ENCODE measurements around the gene KRTAP5-6. TPM values are rescaled to one million over a fixed set of nuclear protein-coding genes. Genes with fewer than 3 reads are reported as not detected.

Gene KRTAP5-6
- total and polyA plus RNA-seq, 4 experiments from 2014 or later: not detected

DNA sequence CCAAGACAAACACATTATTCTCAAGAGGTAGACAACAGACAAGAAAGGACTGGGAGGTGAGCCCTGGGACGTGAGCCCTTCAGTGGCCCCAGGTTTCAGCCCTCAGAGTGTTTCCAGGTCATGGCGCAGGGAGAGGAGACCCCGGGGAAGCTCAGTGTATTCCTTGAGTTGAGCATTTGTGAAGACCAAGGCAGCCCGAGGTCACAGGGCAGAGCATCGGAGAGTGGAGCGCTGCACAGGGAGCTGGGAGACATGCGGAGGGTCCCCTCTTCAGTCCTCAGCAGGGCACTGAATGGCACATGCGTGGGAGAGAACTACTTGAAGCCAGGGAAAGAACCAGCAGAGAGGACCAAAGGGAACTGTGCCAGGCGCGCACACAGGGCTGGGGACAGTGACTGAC is 11.7 kb downstream of the KRTAP5-6 start:
- ChIA-PET POLR2A (ENCODE audit: partially characterized antibody) (no interaction called here), CTCF (ENCODE audit: partially characterized antibody) (no interaction called here)
- H3K36me3 Mint-ChIP-seq: no peaks in the 10 kb centered on the region
- intact Hi-C loops (cut with micrococcal nuclease): no loop called here
- peaks cover 0 to 3% (median under 1%) of the 10 kb centered on the region in 4 donors for H3K4me1 Mint-ChIP-seq
- Histone ChIP-seq H3K4me3 (ENCODE audit: low read length in 2 of 2) (no peak overlapping the region), H3K36me3 (ENCODE audit: insufficient read depth, low read length) (no peaks in the 10 kb centered on the region), H3K27ac (ENCODE audit: low read depth, low read length) (no peak overlapping the region), H3K9me3 (ENCODE audit: control insufficient read depth in 1 of 2, low read length in 2 of 2) (no peaks in the 10 kb centered on the region), H3K27me3 (ENCODE audit: insufficient read depth, low read length) (no peaks in the 10 kb centered on the region), H3K4me1 (ENCODE audit: insufficient read depth, low read length) (no peaks in the 10 kb centered on the region)
- no peak overlapping the region for H3K27ac Mint-ChIP-seq
- H3K9me3 Mint-ChIP-seq: no peaks in the 10 kb centered on the region
- H3K4me3 Mint-ChIP-seq: no peak overlapping the region
- H3K27me3 Mint-ChIP-seq: peaks cover 8 to 15% of the 10 kb centered on the region in 2 donors
- DNase-seq: no peak

DNA sequence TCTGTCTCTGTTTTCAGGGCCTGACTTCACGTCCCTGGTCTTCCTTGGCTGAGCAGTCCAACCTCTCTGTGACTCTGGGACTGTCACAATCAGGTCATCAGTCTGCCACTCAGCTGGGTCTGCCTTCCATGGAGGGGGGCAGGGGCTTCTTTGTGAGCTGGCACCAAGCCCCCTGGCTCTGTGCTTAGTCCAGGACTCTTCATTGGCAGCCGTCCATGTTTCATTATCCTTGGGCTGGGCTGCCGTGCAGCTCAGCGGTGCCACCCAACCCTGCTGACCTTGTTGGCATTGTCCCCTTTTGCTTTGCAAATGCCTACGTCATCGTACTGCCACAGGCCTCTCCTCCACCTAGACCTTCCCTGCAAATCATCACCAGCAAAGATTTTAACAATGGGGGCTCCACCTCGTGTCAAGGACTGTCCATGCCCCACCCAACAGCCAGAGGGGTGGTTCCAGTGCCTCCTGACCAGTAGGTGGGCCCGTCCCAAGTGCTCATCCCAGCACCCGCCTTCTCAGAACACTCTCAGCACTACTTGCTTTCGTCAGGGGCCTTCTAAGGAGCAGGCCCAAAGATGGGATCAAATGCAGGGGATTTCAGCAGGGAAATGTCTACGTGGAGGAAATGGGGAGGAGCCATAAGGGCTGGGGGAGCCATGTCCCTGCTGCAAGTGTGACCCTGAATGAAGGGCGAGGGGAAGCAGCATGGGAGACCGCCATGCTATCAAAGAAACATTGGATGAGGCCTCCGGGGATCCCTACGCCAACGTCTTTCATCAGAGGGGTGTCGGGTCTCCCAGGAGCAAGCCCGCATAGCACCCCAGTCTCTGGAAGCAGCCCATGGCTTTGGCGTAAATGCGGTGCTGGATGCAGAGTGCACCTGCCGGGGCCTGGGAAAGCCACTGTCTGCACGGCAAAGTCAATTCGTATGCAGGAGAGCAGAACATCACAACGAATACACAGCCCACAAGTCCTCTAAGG is 18.2 kb downstream of the KRTAP5-6 start:
- H3K4me1 ChIP-seq (ENCODE audit: insufficient read depth, low read length): no peaks in the 10 kb centered on the region
- no peaks in the 10 kb centered on the region for H3K27me3 ChIP-seq (ENCODE audit: insufficient read depth, low read length)
- Mint-ChIP-seq H3K27ac (no peak overlapping the region), H3K27me3 (peaks cover 7 to 10% of the 10 kb centered on the region in 2 donors), H3K4me1 (no peaks in the 10 kb centered on the region), H3K4me3 (no peak overlapping the region), H3K36me3 (no peaks in the 10 kb centered on the region), H3K9me3 (peaks cover 0 to 1% (median 0%) of the 10 kb centered on the region in 8 donors)
- DNase-seq: no peak
- H3K27ac ChIP-seq (ENCODE audit: low read depth, low read length): no peak overlapping the region
- intact Hi-C loops (cut with micrococcal nuclease): no loop called here
- ChIA-PET POLR2A (ENCODE audit: partially characterized antibody) (no interaction called here), CTCF (ENCODE audit: partially characterized antibody) (interaction anchor here (1.1 to 1.4 kb wide), 2 partner anchors 21 to 117 kb away, joined by 3 to 5 read pairs; no protein-coding TSS in a partner anchor)
- no peak overlapping the region for H3K4me3 ChIP-seq (ENCODE audit: low read length in 2 of 2)
- H3K36me3 ChIP-seq (ENCODE audit: insufficient read depth, low read length): no peaks in the 10 kb centered on the region
- no peaks in the 10 kb centered on the region for H3K9me3 ChIP-seq (ENCODE audit: control insufficient read depth in 1 of 2, low read length in 2 of 2)

DNA sequence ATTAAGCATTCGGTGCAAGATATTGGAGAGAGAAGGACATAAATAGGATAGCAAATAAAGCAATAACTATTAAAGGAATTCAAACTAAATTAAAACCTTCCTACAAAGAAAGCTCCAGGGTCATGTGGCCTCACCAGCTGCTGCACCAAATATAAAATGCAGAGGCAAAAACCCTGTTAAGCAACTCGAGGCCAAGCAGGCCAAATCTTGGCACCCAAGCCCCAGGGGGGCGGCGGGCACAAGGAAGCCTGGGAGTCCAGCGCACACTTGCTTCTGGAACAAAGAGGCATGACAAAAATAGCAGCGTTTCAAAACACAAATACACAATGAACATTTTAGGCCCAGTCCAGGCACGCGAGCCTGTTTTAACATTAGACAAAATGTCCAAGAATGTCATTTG is 20.8 kb downstream of the KRTAP5-6 start:
- Mint-ChIP-seq H3K27ac (no peak overlapping the region), H3K36me3 (no peaks in the 10 kb centered on the region), H3K27me3 (peaks cover 4 to 7% of the 10 kb centered on the region in 2 donors), H3K9me3 (peaks cover 0 to 1% (median 0%) of the 10 kb centered on the region in 8 donors), H3K4me3 (no peak overlapping the region), H3K4me1 (no peaks in the 10 kb centered on the region)
- ChIA-PET POLR2A (ENCODE audit: partially characterized antibody) (interaction anchor here (0.8 kb wide), 1 partner anchor 46 kb away, joined by 3 read pairs; the partner anchor contains the start of gene CTSD), CTCF (ENCODE audit: partially characterized antibody) (no interaction called here)
- intact Hi-C loops (cut with micrococcal nuclease): no loop called here
- no peaks in the 10 kb centered on the region for H3K36me3 ChIP-seq (ENCODE audit: insufficient read depth, low read length)
- no peaks in the 10 kb centered on the region for H3K4me1 ChIP-seq (ENCODE audit: insufficient read depth, low read length)
- no peak overlapping the region for H3K27ac ChIP-seq (ENCODE audit: low read depth, low read length)
- H3K4me3 ChIP-seq (ENCODE audit: low read length in 2 of 2): no peak overlapping the region
- no peaks in the 10 kb centered on the region for H3K27me3 ChIP-seq (ENCODE audit: insufficient read depth, low read length)
- H3K9me3 ChIP-seq (ENCODE audit: control insufficient read depth in 1 of 2, low read length in 2 of 2): no peaks in the 10 kb centered on the region
- no peak for DNase-seq

DNA sequence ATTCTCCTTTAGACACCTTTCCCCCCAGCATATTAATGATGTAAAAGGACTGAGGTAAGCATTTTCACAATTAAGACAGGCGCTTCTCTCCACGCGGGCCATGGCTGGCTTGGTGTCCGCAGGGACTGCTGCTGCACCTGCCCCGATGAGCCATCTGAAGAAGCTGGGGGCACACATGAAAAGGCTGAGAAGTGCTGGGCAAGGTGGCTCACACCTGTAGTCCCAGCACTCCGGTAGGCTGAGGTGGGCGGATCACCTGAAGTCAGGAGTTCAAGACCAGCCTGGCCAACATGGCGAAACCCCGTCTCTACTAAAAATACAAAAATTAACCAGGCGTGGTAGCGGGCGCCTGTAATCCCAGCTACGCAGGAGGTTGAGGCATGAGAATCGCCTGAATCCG is 21.3 kb downstream of the KRTAP5-6 start:
- no peaks in the 10 kb centered on the region for H3K4me1 ChIP-seq (ENCODE audit: insufficient read depth, low read length)
- no peaks in the 10 kb centered on the region for H3K36me3 Mint-ChIP-seq
- peaks cover 4 to 5% of the 10 kb centered on the region in 2 donors for H3K27me3 Mint-ChIP-seq
- intact Hi-C loops (cut with micrococcal nuclease): no loop called here
- H3K27ac Mint-ChIP-seq: no peak overlapping the region
- H3K27me3 ChIP-seq (ENCODE audit: insufficient read depth, low read length): no peaks in the 10 kb centered on the region
- H3K9me3 Mint-ChIP-seq: peaks cover 0 to 1% (median 0%) of the 10 kb centered on the region in 8 donors
- H3K4me3 ChIP-seq (ENCODE audit: low read length in 2 of 2): no peak overlapping the region
- POLR2A ChIA-PET (ENCODE audit: partially characterized antibody): no interaction called here
- H3K27ac ChIP-seq (ENCODE audit: low read depth, low read length): no peak overlapping the region
- H3K36me3 ChIP-seq (ENCODE audit: insufficient read depth, low read length): no peaks in the 10 kb centered on the region
- DNase-seq: no peak
- H3K4me3 Mint-ChIP-seq: no peak overlapping the region
- no peaks in the 10 kb centered on the region for H3K9me3 ChIP-seq (ENCODE audit: control insufficient read depth in 1 of 2, low read length in 2 of 2)
- no peaks in the 10 kb centered on the region for H3K4me1 Mint-ChIP-seq
- CTCF ChIA-PET (ENCODE audit: partially characterized antibody): interaction anchor here (1.4 kb wide), 1 partner anchor 26 kb away, joined by 3 read pairs; no protein-coding TSS in a partner anchor

DNA sequence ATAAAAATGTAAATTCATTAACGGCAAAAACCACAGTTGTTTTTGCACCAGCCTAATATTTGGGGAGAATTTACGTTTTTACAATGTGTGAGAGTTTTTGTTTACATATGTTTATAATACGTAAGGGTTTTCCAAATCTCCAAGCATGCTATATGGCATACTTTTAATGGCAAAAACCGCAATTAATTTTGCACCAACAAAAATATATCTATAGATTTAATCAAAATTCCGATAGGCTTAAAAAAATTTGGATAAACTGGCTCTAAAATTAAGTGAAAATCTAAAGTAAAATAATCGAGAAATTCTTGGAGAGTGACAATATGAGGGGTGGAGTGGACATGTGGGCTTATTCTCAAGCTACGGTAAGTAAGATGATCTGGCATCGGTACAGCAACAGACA is 22.8 kb downstream of the KRTAP5-6 start:
- no peak for DNase-seq
- CTCF ChIA-PET (ENCODE audit: partially characterized antibody): interaction anchor here (1.4 kb wide), 1 partner anchor 27 kb away, joined by 3 read pairs; no protein-coding TSS in a partner anchor
- peaks cover 0 to 1% (median 0%) of the 10 kb centered on the region in 8 donors for H3K9me3 Mint-ChIP-seq
- intact Hi-C loops (cut with micrococcal nuclease): no loop called here
- H3K4me3 Mint-ChIP-seq: no peak overlapping the region
- Histone ChIP-seq H3K4me1 (ENCODE audit: insufficient read depth, low read length) (no peaks in the 10 kb centered on the region), H3K4me3 (ENCODE audit: low read length in 2 of 2) (no peak overlapping the region), H3K27ac (ENCODE audit: low read depth, low read length) (no peak overlapping the region), H3K27me3 (ENCODE audit: insufficient read depth, low read length) (peaks cover 2% of the 10 kb centered on the region), H3K9me3 (ENCODE audit: control insufficient read depth in 1 of 2, low read length in 2 of 2) (no peaks in the 10 kb centered on the region), H3K36me3 (ENCODE audit: insufficient read depth, low read length) (no peaks in the 10 kb centered on the region)
- no peaks in the 10 kb centered on the region for H3K36me3 Mint-ChIP-seq
- POLR2A ChIA-PET (ENCODE audit: partially characterized antibody): no interaction called here
- H3K27ac Mint-ChIP-seq: no peak overlapping the region
- H3K27me3 Mint-ChIP-seq: peaks cover 2 to 10% of the 10 kb centered on the region in 2 donors
- H3K4me1 Mint-ChIP-seq: no peaks in the 10 kb centered on the region

DNA sequence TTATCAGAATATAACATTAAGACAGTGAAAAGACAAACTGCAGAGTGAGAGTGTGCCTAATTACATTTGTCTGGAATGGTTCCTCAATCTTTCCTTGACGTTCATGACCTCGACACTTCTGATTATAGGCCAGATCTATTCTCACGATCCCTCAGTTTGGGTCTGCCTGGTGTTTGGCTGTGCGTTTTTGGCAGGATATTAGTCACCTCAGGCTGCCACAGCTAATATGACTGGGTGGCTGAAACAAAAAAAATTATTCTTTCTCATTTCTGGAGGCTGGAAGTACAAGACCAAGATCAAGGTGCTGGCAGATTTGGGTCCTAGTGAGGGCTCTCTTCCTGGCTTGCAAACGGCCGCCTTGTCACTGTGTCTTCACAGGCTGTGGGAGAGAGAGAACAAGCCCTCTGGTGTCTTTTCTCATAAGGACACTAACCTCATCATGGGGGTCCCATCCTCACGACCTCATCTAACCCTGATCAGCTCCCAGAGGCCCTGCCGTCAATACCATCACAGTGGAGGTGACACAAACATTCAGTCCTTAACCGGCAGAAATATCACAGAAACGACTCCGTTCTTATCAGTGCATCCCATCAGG is 30.2 kb downstream of the KRTAP5-6 start:
- intact Hi-C loops (cut with micrococcal nuclease): no loop called here
- no peak for DNase-seq
- peaks cover 24% of the 10 kb centered on the region for H3K27me3 ChIP-seq (ENCODE audit: insufficient read depth, low read length)
- CTCF ChIA-PET (ENCODE audit: partially characterized antibody): interaction anchor here (0.6 kb wide), 1 partner anchor 105 kb away, joined by 3 read pairs; no protein-coding TSS in a partner anchor
- H3K27ac ChIP-seq (ENCODE audit: low read depth, low read length): no peak overlapping the region
- POLR2A ChIA-PET (ENCODE audit: partially characterized antibody): no interaction called here
- no peaks in the 10 kb centered on the region for H3K36me3 ChIP-seq (ENCODE audit: insufficient read depth, low read length)
- H3K4me1 ChIP-seq (ENCODE audit: insufficient read depth, low read length): peaks cover 9% of the 10 kb centered on the region
- H3K36me3 Mint-ChIP-seq: no peaks in the 10 kb centered on the region
- peaks cover 0 to 14% (median 5%) of the 10 kb centered on the region in 4 donors for H3K4me1 Mint-ChIP-seq
- H3K9me3 ChIP-seq (ENCODE audit: control insufficient read depth in 1 of 2, low read length in 2 of 2): no peaks in the 10 kb centered on the region
- H3K4me3 ChIP-seq (ENCODE audit: low read length in 2 of 2): no peak overlapping the region
- no peak overlapping the region for H3K4me3 Mint-ChIP-seq
- no peaks in the 10 kb centered on the region for H3K9me3 Mint-ChIP-seq
- peaks cover 30 to 50% of the 10 kb centered on the region in 2 donors for H3K27me3 Mint-ChIP-seq
- H3K27ac Mint-ChIP-seq: peak overlapping the region in 1 of 7 donors; percentile 9

DNA sequence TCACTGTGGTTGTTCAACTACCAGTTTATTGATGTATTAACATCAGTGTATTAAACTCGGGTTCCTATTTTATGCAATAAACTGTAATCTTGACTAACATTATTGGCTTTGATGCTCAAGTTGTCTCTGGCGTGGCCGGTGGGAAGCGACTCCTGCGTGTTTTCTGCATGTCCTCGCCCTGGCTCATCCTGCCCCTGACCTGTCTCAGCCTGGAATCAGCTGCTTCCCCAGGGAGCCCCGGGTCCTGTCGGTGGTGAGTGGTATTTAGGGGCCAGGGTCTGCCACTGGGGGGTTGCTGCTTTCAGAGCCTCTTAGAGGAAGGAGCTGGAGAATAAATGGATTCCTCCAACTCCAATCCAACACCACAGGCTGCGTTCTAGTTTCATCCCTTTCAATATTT is 30.9 kb downstream of the KRTAP5-6 start:
- H3K36me3 ChIP-seq (ENCODE audit: insufficient read depth, low read length): no peaks in the 10 kb centered on the region
- peaks cover 24% of the 10 kb centered on the region for H3K27me3 ChIP-seq (ENCODE audit: insufficient read depth, low read length)
- H3K4me3 ChIP-seq (ENCODE audit: low read length in 2 of 2): no peak overlapping the region
- H3K27ac ChIP-seq (ENCODE audit: low read depth, low read length): no peak overlapping the region
- Mint-ChIP-seq H3K9me3 (no peaks in the 10 kb centered on the region), H3K4me1 (peaks cover 0 to 14% (median 5%) of the 10 kb centered on the region in 4 donors), H3K4me3 (no peak overlapping the region), H3K36me3 (no peaks in the 10 kb centered on the region), H3K27me3 (peaks cover 32 to 51% of the 10 kb centered on the region in 2 donors), H3K27ac (no peak overlapping the region)
- ChIA-PET CTCF (ENCODE audit: partially characterized antibody) (no interaction called here), POLR2A (ENCODE audit: partially characterized antibody) (no interaction called here)
- no peak for DNase-seq
- intact Hi-C loops (cut with micrococcal nuclease): no loop called here
- no peaks in the 10 kb centered on the region for H3K9me3 ChIP-seq (ENCODE audit: control insufficient read depth in 1 of 2, low read length in 2 of 2)
- H3K4me1 ChIP-seq (ENCODE audit: insufficient read depth, low read length): peaks cover 9% of the 10 kb centered on the region
